Body of pancreas (tissue), 4 donors: ENCODE results near the gene AP3D1. TPM values are rescaled to one million over a fixed set of nuclear protein-coding genes. Genes with fewer than 3 reads are reported as not detected.

Experiments
- ATAC-seq: fragments of 150-250 bp; one replicate; pipeline ENCODE4 v1.9.1; 2016
- DNase-seq, 4 donors: peaks; one replicate each; pipeline ENCODE4 v3.0.0-alpha.2; 2019
- H3K27ac ChIP-seq, 4 donors: fragments of 200-600 bp; sonication (generic); 1 replicate in 3 of 4; 2 replicates in 1 of 4; pipeline versions ENCODE4 v1.5.1 to v1.6.1; 2016 to 2019; ENCODE audit warnings: mild to moderate bottlenecking in 1 of 4, mixed read lengths in 1 of 4, moderate library complexity in 1 of 4
- H3K27me3 ChIP-seq, 2 donors: fragments of 200-600 bp; sonication (generic); one replicate each; pipeline ENCODE4 v1.6.0; 2016; ENCODE audit warnings: mild to moderate bottlenecking in 1 of 2
- H3K36me3 ChIP-seq, 2 donors: fragments of 200-600 bp; sonication (generic); replicated peaks in 1 of 2; 2 replicates each; pipeline ENCODE4 v1.5.1; 2016; ENCODE audit warnings: low read depth in 2 of 2; ENCODE audit not compliant: insufficient read depth in 1 of 2
- H3K4me1 ChIP-seq: fragments of 200-600 bp; sonication (generic); one replicate; pipeline ENCODE4 v1.6.0; 2016
- H3K4me3 ChIP-seq, 2 donors: fragments of 200-600 bp; sonication (generic); 1 replicate in 1 of 2; 2 replicates in 1 of 2; pipeline ENCODE4 v1.5.1; 2016 to 2019
- H3K9me3 ChIP-seq, 3 donors: fragments of 200-600 bp; sonication (generic); 1 replicate in 2 of 3; 2 replicates in 1 of 3; pipeline ENCODE4 v1.5.1; 2016
- POLR2A ChIP-seq, 3 donors: fragments of 450-650 bp; IDR thresholded peaks; one replicate each; pipeline ENCODE4 v1.6.1; 2016; ENCODE audit warnings: antibody characterized with exemption in 3 of 3, mild to moderate bottlenecking in 2 of 3
- WGBS, 2 donors: methylation state at CpG; one replicate each; pipeline ENCODE4 v1.1.5; 2017; 5-methylcytosine and 5-hydroxymethylcytosine counted together
- intact Hi-C: fragments of 100-400 bp; cut with DNase I; formaldehyde crosslinking; loops from one replicate; pipeline ENCODE4 v1.15.1; 2023
- total RNA-seq, 2 donors: library from RNA; depleted of rRNA; stranded (reverse); fragments of >200 nt; gene quantifications; one replicate each; pipeline ENCODE4 v1.1.0, GENCODE V29; 2016
- TF ChIP-seq, protein P1 (sequence below), 7 experiments: fragments of 450-650 bp in 4 of 7; fragments of 200-600 bp in 3 of 7; sonication (generic) in 3 of 7; IDR thresholded peaks; one replicate each; pipeline ENCODE4 v1.5.1; 2016 to 2019; ENCODE audit warnings: antibody characterized with exemption in 7 of 7

Gene AP3D1
- total RNA-seq, 2 donors from 2014 or later: 77.0 to 124 TPM

DNA sequence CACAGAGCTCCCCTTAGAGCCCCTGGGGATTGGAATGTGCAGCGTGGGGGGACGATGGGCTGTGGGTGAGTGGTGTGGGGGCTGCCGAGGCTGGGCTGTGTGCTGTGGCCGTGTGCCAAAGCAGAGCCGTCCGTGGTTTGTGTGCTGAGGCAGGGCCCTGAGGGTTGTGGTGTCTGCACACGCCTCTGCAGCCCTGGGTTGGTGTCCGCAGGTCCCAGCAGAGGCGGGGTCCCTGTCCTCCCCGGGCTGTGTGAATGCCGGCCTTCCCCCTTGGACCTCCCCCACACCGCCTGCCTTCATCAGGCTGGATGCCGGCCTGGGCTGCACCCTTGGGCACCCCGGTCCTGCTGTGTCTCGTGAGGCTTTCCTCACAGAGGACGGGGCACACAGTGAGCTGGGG lies 38.5 kb upstream of the AP3D1 start:
- no peak for TF ChIP-seq POLR2A (IDR thresholded peaks at IDR 0.05)
- TF ChIP-seq, protein P1, sequence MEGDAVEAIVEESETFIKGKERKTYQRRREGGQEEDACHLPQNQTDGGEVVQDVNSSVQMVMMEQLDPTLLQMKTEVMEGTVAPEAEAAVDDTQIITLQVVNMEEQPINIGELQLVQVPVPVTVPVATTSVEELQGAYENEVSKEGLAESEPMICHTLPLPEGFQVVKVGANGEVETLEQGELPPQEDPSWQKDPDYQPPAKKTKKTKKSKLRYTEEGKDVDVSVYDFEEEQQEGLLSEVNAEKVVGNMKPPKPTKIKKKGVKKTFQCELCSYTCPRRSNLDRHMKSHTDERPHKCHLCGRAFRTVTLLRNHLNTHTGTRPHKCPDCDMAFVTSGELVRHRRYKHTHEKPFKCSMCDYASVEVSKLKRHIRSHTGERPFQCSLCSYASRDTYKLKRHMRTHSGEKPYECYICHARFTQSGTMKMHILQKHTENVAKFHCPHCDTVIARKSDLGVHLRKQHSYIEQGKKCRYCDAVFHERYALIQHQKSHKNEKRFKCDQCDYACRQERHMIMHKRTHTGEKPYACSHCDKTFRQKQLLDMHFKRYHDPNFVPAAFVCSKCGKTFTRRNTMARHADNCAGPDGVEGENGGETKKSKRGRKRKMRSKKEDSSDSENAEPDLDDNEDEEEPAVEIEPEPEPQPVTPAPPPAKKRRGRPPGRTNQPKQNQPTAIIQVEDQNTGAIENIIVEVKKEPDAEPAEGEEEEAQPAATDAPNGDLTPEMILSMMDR (IDR thresholded peaks at IDR 0.05): no peak
- Histone ChIP-seq H3K36me3 (peaks cover 4 to 24% of the 10 kb centered on the region in 2 donors), H3K27me3 (no peaks in the 10 kb centered on the region), H3K27ac (no peak overlapping the region), H3K9me3 (no peaks in the 10 kb centered on the region), H3K4me1 (peaks cover 10% of the 10 kb centered on the region), H3K4me3 (no peak overlapping the region)
- intact Hi-C loops: no loop called here
- 79% methylated on average over 10 of the region's 16 CpGs; no CpG with 5 or more reads in 1 of the 2 donors for WGBS, 2 donors
- DNase-seq: no peak
- no peak for ATAC-seq

DNA sequence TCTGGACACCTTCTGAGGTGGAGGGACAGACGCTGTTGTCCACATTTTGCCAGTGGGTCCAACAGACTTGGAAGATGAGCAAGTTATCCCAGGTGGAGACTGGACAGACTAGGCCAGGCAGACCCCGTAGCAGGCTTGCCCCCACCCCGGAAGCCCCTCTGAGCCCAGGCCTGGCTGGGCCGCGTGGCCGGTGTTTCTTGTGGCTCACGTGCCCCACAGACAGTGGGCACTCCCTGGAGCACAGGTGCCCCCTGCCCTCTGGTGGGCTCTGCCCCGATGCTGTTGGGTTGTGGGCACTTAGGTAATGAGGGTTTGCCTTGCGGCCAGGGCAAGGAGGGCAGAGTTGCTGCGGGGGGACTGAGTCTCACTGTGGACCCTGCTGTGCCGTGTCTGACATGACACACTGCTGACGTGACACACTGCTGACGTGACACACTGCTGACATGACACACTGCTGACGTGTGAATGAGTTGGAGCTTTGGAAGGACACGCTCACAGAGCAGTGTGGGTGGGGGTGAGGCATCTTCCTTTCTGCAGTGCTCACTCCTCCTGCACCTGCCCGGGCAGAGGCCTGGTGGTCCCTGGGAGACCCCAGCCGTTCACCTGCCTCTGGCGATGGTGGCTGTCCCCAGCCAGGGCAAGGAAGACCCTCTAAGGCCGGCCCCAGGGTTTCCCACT lies 37.5 kb upstream of the AP3D1 start:
- DNase-seq: no peak
- intact Hi-C loops: no loop called here
- ATAC-seq: no peak
- no peak for TF ChIP-seq POLR2A (IDR thresholded peaks at IDR 0.05)
- TF ChIP-seq, protein P1 (IDR thresholded peaks at IDR 0.05): no peak
- 89 to 90% methylated on average over 11 to 17 of the region's 19 CpGs for WGBS, 2 donors
- no peaks in the 10 kb centered on the region for H3K9me3 ChIP-seq
- peaks cover 0 to 23% of the 10 kb centered on the region in 2 donors for H3K36me3 ChIP-seq
- H3K4me3 ChIP-seq: no peak overlapping the region
- H3K4me1 ChIP-seq: peaks cover 10% of the 10 kb centered on the region
- no peak overlapping the region for H3K27ac ChIP-seq
- H3K27me3 ChIP-seq: no peaks in the 10 kb centered on the region

DNA sequence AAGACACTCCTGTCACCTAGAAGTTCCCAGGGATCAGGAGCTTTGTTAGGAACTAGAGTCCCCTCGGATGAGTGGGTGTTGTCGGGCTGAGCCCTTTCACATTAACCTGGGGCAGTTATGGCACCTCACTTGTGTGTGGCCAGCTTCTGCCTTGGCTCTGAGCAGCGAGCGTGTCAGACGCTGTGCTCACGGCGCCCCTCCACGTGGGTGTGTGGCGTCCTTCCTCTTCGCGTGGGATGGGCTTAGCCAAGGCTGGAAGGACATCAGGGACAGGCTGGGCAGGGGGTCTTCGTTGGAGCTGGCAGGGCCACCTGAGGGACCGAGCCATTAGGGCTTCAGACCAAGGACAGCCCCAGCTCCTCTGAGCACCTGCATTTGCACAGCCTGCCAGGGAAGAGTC lies 35.8 kb upstream of the AP3D1 start:
- H3K27ac ChIP-seq: no peak overlapping the region
- H3K4me1 ChIP-seq: peaks cover 10% of the 10 kb centered on the region
- ATAC-seq (no peak), DNase-seq (no peak)
- no peaks in the 10 kb centered on the region for H3K27me3 ChIP-seq
- 88 to 100% methylated on average over 1 to 13 of the region's 13 CpGs for WGBS, 2 donors
- no peak for TF ChIP-seq POLR2A (IDR thresholded peaks at IDR 0.05)
- intact Hi-C loops: no loop called here
- H3K4me3 ChIP-seq: no peak overlapping the region
- H3K9me3 ChIP-seq: no peaks in the 10 kb centered on the region
- peaks cover 0 to 19% of the 10 kb centered on the region in 2 donors for H3K36me3 ChIP-seq

DNA sequence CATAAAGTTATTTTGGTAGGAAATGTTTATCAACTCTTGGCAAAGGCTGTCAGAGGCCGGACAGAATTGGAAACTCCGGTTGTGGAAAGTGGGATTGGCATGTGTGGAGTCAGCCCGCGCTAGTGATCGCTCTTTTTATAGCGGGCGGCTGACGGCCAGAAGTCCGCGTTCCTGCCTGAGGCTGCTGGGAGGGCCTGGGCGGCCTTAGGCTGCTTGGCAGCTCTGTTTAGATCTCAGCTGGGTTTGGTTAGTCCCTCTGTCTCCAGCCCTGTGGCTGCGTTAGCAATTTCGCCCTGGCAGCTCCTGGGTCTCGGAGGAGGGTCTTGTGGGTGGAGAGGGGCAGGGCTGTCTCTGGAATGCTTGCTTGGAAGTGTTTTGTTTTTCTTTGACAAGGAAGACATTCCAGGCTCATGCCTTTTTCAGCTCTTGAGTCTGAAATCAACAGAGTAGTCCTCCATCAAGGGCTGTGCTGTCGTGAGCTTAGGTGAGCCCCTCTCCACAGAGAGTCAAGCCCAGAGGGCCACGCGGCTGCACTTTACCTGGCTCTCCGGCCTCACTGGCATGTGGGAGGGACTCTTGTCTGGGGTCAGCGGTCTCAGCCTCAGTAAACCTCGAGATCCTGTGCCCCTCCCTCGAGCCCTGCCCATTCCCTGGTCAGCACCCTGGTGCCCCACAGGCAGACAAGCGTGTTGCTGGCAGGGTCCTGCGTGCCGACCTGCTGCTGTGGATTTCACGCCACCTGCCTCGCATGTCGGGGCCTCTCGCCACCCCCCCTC lies 34.9 kb upstream of the AP3D1 start:
- intact Hi-C loops: no loop called here
- ATAC-seq: peak; percentile 63
- H3K9me3 ChIP-seq: no peaks in the 10 kb centered on the region
- TF ChIP-seq POLR2A (IDR thresholded peaks at IDR 0.05): no peak
- TF ChIP-seq, protein P1 (IDR thresholded peaks at IDR 0.05): no peak
- DNase-seq: peak; percentile 42 to 56 (median 45)
- H3K4me1 ChIP-seq: peaks cover 10% of the 10 kb centered on the region
- H3K36me3 ChIP-seq: peaks cover 0 to 14% of the 10 kb centered on the region in 2 donors
- H3K27ac ChIP-seq: peak overlapping the region in 2 of 4 donors; percentile 1 to 34
- no peaks in the 10 kb centered on the region for H3K27me3 ChIP-seq
- H3K4me3 ChIP-seq: no peak overlapping the region
- 68 to 79% methylated on average over 5 to 28 of the region's 28 CpGs for WGBS, 2 donors

DNA sequence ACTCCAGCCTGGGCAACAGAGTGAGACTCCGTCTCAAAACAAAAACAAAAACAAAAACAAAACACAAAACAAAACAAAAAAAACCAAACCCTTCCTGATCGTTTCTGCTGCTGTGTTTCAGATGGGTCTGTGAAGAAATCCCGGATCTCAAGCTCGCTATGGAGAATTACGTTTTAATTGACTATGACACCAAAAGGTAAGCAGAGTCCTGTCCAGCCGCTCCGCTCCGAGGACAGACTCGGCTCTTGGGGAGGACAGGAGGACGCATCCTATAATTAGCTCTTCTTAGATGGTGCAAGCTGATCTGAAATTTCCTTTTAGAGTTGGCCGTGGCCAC lies 34.3 kb upstream of the AP3D1 start:
- peaks cover 10% of the 10 kb centered on the region for H3K4me1 ChIP-seq
- DNase-seq (no peak), ATAC-seq (no peak)
- WGBS, 2 donors: 82 to 83% methylated on average over 11 of the region's 11 CpGs
- no peaks in the 10 kb centered on the region for H3K9me3 ChIP-seq
- H3K4me3 ChIP-seq: no peak overlapping the region
- H3K27me3 ChIP-seq: no peaks in the 10 kb centered on the region
- TF ChIP-seq POLR2A (IDR thresholded peaks at IDR 0.05): no peak
- peaks cover 0 to 10% of the 10 kb centered on the region in 2 donors for H3K36me3 ChIP-seq
- intact Hi-C loops: no loop called here
- peak overlapping the region in 2 of 4 donors; percentile 1 to 34 for H3K27ac ChIP-seq
